OCI-M1 (cell line): ENCODE data around the gene KCTD14.
"Not testable (repeated sequence)": the region's sequence is repeated elsewhere in the genome, so short reads cannot be mapped to it uniquely, and the experiment has no call there.

ENCODE experiments used
- DNase-seq: peaks from one replicate; lab custom pipeline; 2025; lab: John Stamatoyannopoulos, UW

KCTD14 gene

GRCh38 chr11:78046486-78046854 lies 23.4 kb upstream of the KCTD14 start:
- DNase-seq, result no peak

- peak; percentile 99 for DNase-seq
These were observed 22.9 kb upstream of the KCTD14 start for GRCh38 chr11:78045851-78046485.

GRCh38 chr11:78044706-78045105 lies 21.6 kb upstream of the KCTD14 start:
- no peak for DNase-seq

- no peak for DNase-seq
These were observed 18.9 kb upstream of the KCTD14 start for GRCh38 chr11:78041843-78042440.

- DNase-seq, result not testable (repeated sequence)
These were observed 18.3 kb upstream of the KCTD14 start for GRCh38 chr11:78041380-78041719.

- no peak for DNase-seq
These were observed 17.8 kb upstream of the KCTD14 start for GRCh38 chr11:78040691-78041379.

- peak; percentile 99 for DNase-seq
These were observed 17.0 kb upstream of the KCTD14 start for GRCh38 chr11:78039919-78040671.

GRCh38 chr11:78039391-78039918 lies 16.4 kb upstream of the KCTD14 start:
- no peak for DNase-seq

- DNase-seq, result no peak
These were observed 15.7 kb upstream of the KCTD14 start for GRCh38 chr11:78038697-78039313.

GRCh38 chr11:78037825-78038620 lies 14.9 kb upstream of the KCTD14 start:
- DNase-seq, result no peak

GRCh38 chr11:78037056-78037455 lies 14.0 kb upstream of the KCTD14 start:
- DNase-seq, result no peak

GRCh38 chr11:78036313-78036712 lies 13.2 kb upstream of the KCTD14 start:
- DNase-seq, result no peak

GRCh38 chr11:78034623-78035022 lies 11.5 kb upstream of the KCTD14 start:
- no peak for DNase-seq

GRCh38 chr11:78033040-78033439 lies 10.0 kb upstream of the KCTD14 start:
- no peak for DNase-seq

GRCh38 chr11:78032090-78032489 lies 9.0 kb upstream of the KCTD14 start:
- DNase-seq, result peak; percentile 88

GRCh38 chr11:78031629-78032028 lies 8.6 kb upstream of the KCTD14 start:
- DNase-seq, result peak; percentile 88

- DNase-seq, result peak; percentile 68
These were observed 7.6 kb upstream of the KCTD14 start for GRCh38 chr11:78030429-78031325.

GRCh38 chr11:78028423-78028822 lies 5.3 kb upstream of the KCTD14 start:
- DNase-seq, result not testable (repeated sequence)

GRCh38 chr11:78027759-78028158 lies 4.7 kb upstream of the KCTD14 start:
- DNase-seq, result no peak

GRCh38 chr11:78025378-78025777 lies 2.3 kb upstream of the KCTD14 start:
- DNase-seq, result no peak
